Measurements from ENCODE around the gene USP13.

- no peak for TF ChIP-seq FOS (IDR thresholded peaks at IDR 0.05; ENCODE audit: borderline replicate concordance, insufficient read depth, low read length)
- TF ChIP-seq CTCF (IDR thresholded peaks at IDR 0.05; ENCODE audit: extremely low read depth in 1 of 2, insufficient read depth in 1 of 2, low read depth in 1 of 2, low read length in 2 of 2): no peak
- TF ChIP-seq POLR2AphosphoS5 (IDR thresholded peaks at IDR 0.05; ENCODE audit: insufficient read depth, low read depth, low read length): no peak
- no peak for TF ChIP-seq EZH2 (IDR thresholded peaks at IDR 0.05; ENCODE audit: borderline replicate concordance, low read depth, low read length, severe bottlenecking)
- TF ChIP-seq JUN (IDR thresholded peaks at IDR 0.05; ENCODE audit: borderline replicate concordance, insufficient read depth, insufficient read length, low read depth): no peak
These were observed 51.0 kb downstream of the USP13 start for GRCh38 chr3:179703816-179704215.

All from endothelial cell of umbilical vein (primary cell).